Prostate gland (tissue), 2 donors: ENCODE measurements around the gene GSG1L.

Experiments
- POLR2A ChIP-seq: fragments of 450-650 bp; IDR thresholded peaks from one replicate; pipeline ENCODE4 v1.6.1; 2016; ENCODE audit warnings: antibody characterized with exemption, mild to moderate bottlenecking
- POLR2AphosphoS5 ChIP-seq: sonication (generic); formaldehyde crosslinking; IDR thresholded peaks from one replicate; pipeline ENCODE4 v1.6.1; 2017; ENCODE audit warnings: antibody characterized with exemption
- TF ChIP-seq, protein P1 (sequence below), 4 experiments: fragments of 200-600 bp in 2 of 4; fragments of 450-650 bp in 2 of 4; sonication (generic) in 2 of 4; IDR thresholded peaks; 1 replicate in 3 of 4; 2 replicates in 1 of 4; pipeline ENCODE4 v1.5.1; 2016 to 2019; ENCODE audit warnings: antibody characterized with exemption in 4 of 4, mild to moderate bottlenecking in 2 of 4, moderate library complexity in 2 of 4

DNA sequence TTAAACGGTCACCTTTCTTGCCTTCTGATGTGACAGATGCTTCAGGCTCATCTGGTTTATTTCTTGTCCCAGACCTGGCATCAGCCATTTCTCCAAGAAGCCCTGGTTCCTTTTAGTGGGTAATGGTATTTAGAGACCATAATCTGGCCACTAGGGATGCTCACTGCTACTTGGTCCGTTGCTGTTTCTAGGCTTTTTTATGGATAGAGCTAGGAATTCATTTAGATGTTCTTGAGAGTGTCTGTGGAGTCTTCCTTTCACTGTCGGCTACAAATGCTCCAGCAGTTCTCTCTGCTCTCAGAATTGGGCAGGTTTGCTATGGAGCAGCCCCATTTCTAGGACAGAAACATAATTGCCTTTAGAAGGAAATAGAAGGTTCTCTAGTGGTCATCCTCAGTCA, 299.1 kb downstream of the GSG1L start:
- TF ChIP-seq, protein P1, sequence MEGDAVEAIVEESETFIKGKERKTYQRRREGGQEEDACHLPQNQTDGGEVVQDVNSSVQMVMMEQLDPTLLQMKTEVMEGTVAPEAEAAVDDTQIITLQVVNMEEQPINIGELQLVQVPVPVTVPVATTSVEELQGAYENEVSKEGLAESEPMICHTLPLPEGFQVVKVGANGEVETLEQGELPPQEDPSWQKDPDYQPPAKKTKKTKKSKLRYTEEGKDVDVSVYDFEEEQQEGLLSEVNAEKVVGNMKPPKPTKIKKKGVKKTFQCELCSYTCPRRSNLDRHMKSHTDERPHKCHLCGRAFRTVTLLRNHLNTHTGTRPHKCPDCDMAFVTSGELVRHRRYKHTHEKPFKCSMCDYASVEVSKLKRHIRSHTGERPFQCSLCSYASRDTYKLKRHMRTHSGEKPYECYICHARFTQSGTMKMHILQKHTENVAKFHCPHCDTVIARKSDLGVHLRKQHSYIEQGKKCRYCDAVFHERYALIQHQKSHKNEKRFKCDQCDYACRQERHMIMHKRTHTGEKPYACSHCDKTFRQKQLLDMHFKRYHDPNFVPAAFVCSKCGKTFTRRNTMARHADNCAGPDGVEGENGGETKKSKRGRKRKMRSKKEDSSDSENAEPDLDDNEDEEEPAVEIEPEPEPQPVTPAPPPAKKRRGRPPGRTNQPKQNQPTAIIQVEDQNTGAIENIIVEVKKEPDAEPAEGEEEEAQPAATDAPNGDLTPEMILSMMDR (IDR thresholded peaks at IDR 0.05), result no peak
- TF ChIP-seq POLR2A (no peak), POLR2AphosphoS5 (no peak)
